K562 (cell line): ENCODE results near the gene NDP. TPM values are rescaled to one million over a fixed set of nuclear protein-coding genes. Genes with fewer than 3 reads are reported as not detected.

Experiments
- ATAC-seq: fragments of 200-7000 bp; cut with Tn5 transposase; 3 replicates; pipeline ENCODE4 v1.9.1; 2020; ENCODE audit warnings: moderate library complexity
- BruUV-seq: library from RNA; stranded (reverse); fragments of 400-500 nt; replicated peaks from 2 replicates; lab custom pipeline; 2021; lab: Mats Ljungman, UMichigan
- CTCF ChIA-PET: fragments of 300-600 bp; formaldehyde crosslinking; extraction: SDS; loops from one replicate; lab custom pipeline; 2021; ENCODE audit warnings: low intra/inter-chr PET ratio; lab: Yijun Ruan, JAX
- POLR2A ChIA-PET: fragments of 300-600, 350-650 bp; sonication (Branson Sonifier 250); formaldehyde crosslinking; extraction: SDS; loops from one replicate; lab custom pipeline; 2021; ENCODE audit warnings: antibody characterized with exemption, inconsistent platforms; lab: Yijun Ruan, JAX
- DNase-seq, 4 experiments: peaks; one replicate each; pipeline versions ENCODE4 v3.0.0 to v3.0.0-alpha.2; 2011 to 2018; ENCODE audit warnings: low spot score in 3 of 4, mixed read lengths in 3 of 4; ENCODE audit errors: extremely low read depth in 1 of 4
- FAIRE-seq: peaks from 2 replicates; lab custom pipeline; 2011; peaks lifted over from hg19 to GRCh38; lab: Jason Lieb, UNC
- H2AFZ ChIP-seq: 2 replicates; pipeline ENCODE4 v1.6.0; 2011; ENCODE audit warnings: low read depth, low read length, control low read depth, inconsistent platforms
- H3K27ac ChIP-seq: fragments of 200-600 bp; 3 replicates; pipeline ENCODE4 v1.8.0; 2011; ENCODE audit warnings: low read depth, mild to moderate bottlenecking, control low read depth, inconsistent platforms, low read length, moderate library complexity, mixed read lengths; ENCODE audit errors: extremely low read depth
- H3K27me3 ChIP-seq, 2 experiments: fragments of 300-600 bp in 1 of 2; 2 replicates in 1 of 2; 3 replicates in 1 of 2; pipeline versions ENCODE4 v1.6.0 to v1.8.0; 2011; ENCODE audit warnings: inconsistent platforms in 2 of 2, low read length in 2 of 2, mild to moderate bottlenecking in 1 of 2, mixed read lengths in 1 of 2, moderate library complexity in 1 of 2; ENCODE audit not compliant: control insufficient read depth in 2 of 2, insufficient read depth in 2 of 2
- H3K36me3 ChIP-seq: fragments of 300-600 bp; 3 replicates; pipeline ENCODE4 v1.8.0; 2011; ENCODE audit warnings: mild to moderate bottlenecking, low read length, inconsistent platforms; ENCODE audit not compliant: control insufficient read depth, insufficient read depth
- H3K4me1 ChIP-seq, 2 experiments: fragments of 200-600 bp in 1 of 2; replicated peaks in 1 of 2; 2 replicates in 1 of 2; 3 replicates in 1 of 2; pipeline versions ENCODE4 v1.5.1 to v1.8.0; 2011; ENCODE audit warnings: inconsistent platforms in 2 of 2, low read length in 2 of 2, mild to moderate bottlenecking in 1 of 2, mixed read lengths in 1 of 2, moderate library complexity in 1 of 2; ENCODE audit not compliant: control insufficient read depth in 2 of 2, insufficient read depth in 2 of 2
- H3K4me2 ChIP-seq: 2 replicates; pipeline ENCODE4 v1.6.1; 2011; ENCODE audit warnings: low read length, control low read depth, inconsistent platforms, mixed read lengths; ENCODE audit not compliant: insufficient read depth
- H3K4me3 ChIP-seq: fragments of 200-600 bp; sonication (generic), shearing (Covaris generic); 2 replicates; pipeline ENCODE4 v1.5.1; 2016; ENCODE audit warnings: control low read depth, inconsistent platforms
- H3K79me2 ChIP-seq: fragments of 200-600 bp; 3 replicates; pipeline ENCODE4 v1.8.0; 2011; ENCODE audit warnings: low read length, inconsistent platforms; ENCODE audit not compliant: control insufficient read depth, insufficient read depth
- H3K9ac ChIP-seq, 2 experiments: 2 replicates each; pipeline versions ENCODE4 v1.6.0 to v1.6.1; 2011; ENCODE audit warnings: low read depth in 2 of 2, low read length in 2 of 2, control low read depth in 1 of 2, inconsistent platforms in 1 of 2, mild to moderate bottlenecking in 1 of 2, mixed read lengths in 1 of 2; ENCODE audit not compliant: insufficient read depth in 1 of 2
- H3K9me1 ChIP-seq: one replicate; pipeline ENCODE4 v1.6.0; 2011; ENCODE audit warnings: inconsistent platforms, mild to moderate bottlenecking, low read length, moderate library complexity; ENCODE audit not compliant: control insufficient read depth, insufficient read depth
- H3K9me3 ChIP-seq: replicated peaks from 2 replicates; pipeline ENCODE4 v1.5.1; 2011; ENCODE audit warnings: low read depth, low read length, inconsistent platforms; ENCODE audit not compliant: control insufficient read depth, insufficient read depth
- H4K20me1 ChIP-seq: replicated peaks from 2 replicates; pipeline ENCODE4 v1.6.1; 2011; ENCODE audit warnings: low read length, inconsistent platforms, mixed read lengths; ENCODE audit not compliant: control insufficient read depth, insufficient read depth
- CREBBP ChIP-seq: IDR thresholded peaks from one replicate; pipeline ENCODE4 v1.6.1; 2012; ENCODE audit warnings: low read depth, mild to moderate bottlenecking, control low read depth, inconsistent platforms, low read length
- CTCF ChIP-seq, 3 experiments: IDR thresholded peaks in 2 of 3; conservative IDR thresholded peaks in 1 of 3; 2 replicates each; pipeline ENCODE4 v1.5.1; 2011 to 2012; ENCODE audit warnings: low read length in 3 of 3, mild to moderate bottlenecking in 3 of 3, control low read depth in 2 of 3, improper control_type of control experiment in 1 of 3, inconsistent platforms in 1 of 3, low read depth in 1 of 3, mixed read lengths in 1 of 3, moderate library complexity in 1 of 3; ENCODE audit not compliant: insufficient read depth in 2 of 3
- RAD21 ChIP-seq, 2 experiments: fragments of 250-450 bp in 1 of 2; fragments of 450-650 bp in 1 of 2; sonication (Bioruptor Pico) in 1 of 2; formaldehyde crosslinking in 1 of 2; IDR thresholded peaks in 1 of 2; conservative IDR thresholded peaks in 1 of 2; 2 replicates each; pipeline versions ENCODE4 v1.4.0 to v1.8.0; 2020 to 2022; ENCODE audit warnings: mild to moderate bottlenecking in 2 of 2, moderate library complexity in 1 of 2
- REST ChIP-seq, 2 experiments: fragments of 450-650 bp; formaldehyde crosslinking in 1 of 2; IDR thresholded peaks; 2 replicates each; pipeline versions ENCODE4 v1.4.0 to v1.6.1; 2014 to 2020; ENCODE audit warnings: mild to moderate bottlenecking in 2 of 2, borderline replicate concordance in 1 of 2, low read depth in 1 of 2
- WGBS: fragments of 100-300 bp; shearing (Covaris generic); methylation state at CpG from one replicate; pipeline ENCODE4 v1.1.6; 2016; ENCODE audit warnings: low coverage, mixed read lengths; ENCODE audit not compliant: insufficient coverage; ENCODE audit errors: missing lambda C conversion rate; 5-methylcytosine and 5-hydroxymethylcytosine counted together
- in situ Hi-C: fragments of 300-500 bp; cut with MboI; formaldehyde crosslinking; loops from 4 replicates; pipeline ENCODE4 v1.15.0; 2018; ENCODE audit warnings: inconsistent platforms, mixed read lengths
- intact Hi-C: fragments of 100-400 bp; cut with micrococcal nuclease; formaldehyde crosslinking; loops from 2 replicates; pipeline ENCODE4 v1.14.2; 2022
- polyA plus RNA-seq, 8 experiments: library from polyadenylated mRNA; depleted of rRNA in 4 of 8; stranded (reverse) in 5 of 8; unstranded in 3 of 8; fragments of >200 nt; fragmentation: Nextera tagmentation in 2 of 8; fragmentation: Illumina TruSeq in 1 of 8; extraction: Ambion mirVana in 2 of 8; extraction: Trizol in 1 of 8; gene quantifications; 2 replicates each; pipeline versions ENCODE4 v1.2.1 to v1.2.3, GENCODE V29; 2011 to 2014; ENCODE audit warnings: inconsistent platforms in 1 of 8, missing spikeins in 1 of 8
- total RNA-seq, 7 experiments: library from RNA; depleted of rRNA in 6 of 7; stranded (reverse); fragments of >200 nt in 6 of 7; fragmentation: Illumina TruSeq in 2 of 7; extraction: Trizol in 2 of 7; gene quantifications; 2 replicates each; pipeline versions ENCODE4 v1.2.1 to v1.2.3, GENCODE V29; 2011 to 2021; ENCODE audit warnings: low replicate concordance in 1 of 7

Gene NDP
- total and polyA plus RNA-seq, 9 of the 15 experiments (the other 6 are each of a cell fraction or from before 2014, with no cell fraction given): not detected

GRCh38 chrX:43961699-43962098 lies 11.5 kb downstream of the NDP start:
- POLR2A ChIA-PET: no interaction called here

More at GRCh38 chrX:43961699-43962098, 11.5 kb downstream of the NDP start:
- no peak overlapping the region for H3K4me2 ChIP-seq
- 0% methylated on average over 2 of the region's 2 CpGs for WGBS
- H3K9me1 ChIP-seq: no peaks in the 10 kb centered on the region
- no peak overlapping the region for H2AFZ ChIP-seq
- in situ Hi-C loops: loop anchor here (25.0 kb wide), 1 partner anchor 1101 kb away; no protein-coding TSS in a partner anchor
- TF ChIP-seq CTCF (IDR thresholded peaks at IDR 0.05 in 2 of 3, conservative IDR thresholded peaks at IDR 0.05 in 1 of 3; ENCODE audit: insufficient read depth in 2 of 3, low read depth in 1 of 3, low read length in 3 of 3) (peak in 2 of 3 experiments; percentile 32 to 34; a peak in 2 of 6 replicates), RAD21 (CRISPR knock-in tag; conservative IDR thresholded peaks at IDR 0.05 in 1 of 2, IDR thresholded peaks at IDR 0.05 in 1 of 2) (peak in 1 of 2 experiments; percentile 21; a peak in 1 of 4 replicates), REST (IDR thresholded peaks at IDR 0.05; ENCODE audit: borderline replicate concordance) (peak; percentile 10; the same call in 1 of the 2 replicates), REST (CRISPR knock-in tag; IDR thresholded peaks at IDR 0.05; ENCODE audit: low read depth) (no peak), CREBBP (no peak)
- TF ChIP-seq, all 486 proteins: peak for 3
- no peak overlapping the region for H3K4me3 ChIP-seq
- FAIRE-seq (no peak), DNase-seq (peak; percentile 6 to 15 (median 10)), ATAC-seq (no peak)
- CTCF ChIA-PET: interaction anchor here (0.7 kb wide), 1 partner anchor 283 kb away, joined by 3 read pairs; no protein-coding TSS in a partner anchor
- H3K27me3 ChIP-seq: no peaks in the 10 kb centered on the region
- no TSS peak for BruUV-seq
- no peak overlapping the region for H3K9ac ChIP-seq
- no peaks in the 10 kb centered on the region for H4K20me1 ChIP-seq
- H3K27ac ChIP-seq: no peak overlapping the region
- no peaks in the 10 kb centered on the region for H3K4me1 ChIP-seq
- H3K36me3 ChIP-seq: no peaks in the 10 kb centered on the region
- intact Hi-C loops: no loop called here
- no peaks in the 10 kb centered on the region for H3K9me3 ChIP-seq
- no peaks in the 10 kb centered on the region for H3K79me2 ChIP-seq
